NCI-H510A treated with DMSO at 0.1 percent for 48 hours (cell line): ENCODE measurements around the gene ZNF649.

ENCODE experiments used
- DNase-seq: peaks from one replicate; lab custom pipeline; 2025; lab: John Stamatoyannopoulos, UW

The ZNF649 gene

GRCh38 chr19:51887522-51888498 is 17.0 kb downstream of the ZNF649 start, which contains the start of gene ZNF577:
TSS of gene ZNF577 (minus strand) at chr19:51887951. CDS start at chr19:51880382, 7,569 bp downstream.
- no peak for DNase-seq

GRCh38 chr19:51884713-51885112 is 20.1 kb downstream of the ZNF649 start:
- DNase-seq, result no peak

DNA sequence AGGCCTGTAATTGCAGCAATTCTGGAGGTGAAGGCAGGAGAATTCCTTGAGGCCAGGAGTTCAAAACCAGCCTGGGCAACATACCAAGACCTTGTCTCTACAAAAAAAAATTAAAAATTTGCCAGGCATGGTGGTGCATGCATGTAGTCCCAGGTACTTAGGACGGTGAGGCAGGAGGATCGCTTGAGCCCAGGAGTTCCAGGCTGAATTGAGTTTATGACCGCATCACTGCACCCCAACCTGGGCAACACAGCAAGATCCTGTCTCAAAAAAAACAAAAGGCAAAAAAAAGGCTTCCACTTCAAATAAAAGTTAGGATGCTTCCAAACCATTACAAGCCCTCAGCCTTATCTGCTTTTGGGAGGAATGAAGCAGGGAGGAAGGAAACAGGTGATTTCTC is 22.3 kb downstream of the ZNF649 start:
- no peak for DNase-seq

GRCh38 chr19:51873097-51873496 is 31.7 kb downstream of the ZNF649 start:
- no peak for DNase-seq

- DNase-seq, result no peak
These were observed 42.8 kb downstream of the ZNF649 start for GRCh38 chr19:51861870-51862622.
